ENCODE measurements around the gene RBBP6.

The RBBP6 gene

DNA sequence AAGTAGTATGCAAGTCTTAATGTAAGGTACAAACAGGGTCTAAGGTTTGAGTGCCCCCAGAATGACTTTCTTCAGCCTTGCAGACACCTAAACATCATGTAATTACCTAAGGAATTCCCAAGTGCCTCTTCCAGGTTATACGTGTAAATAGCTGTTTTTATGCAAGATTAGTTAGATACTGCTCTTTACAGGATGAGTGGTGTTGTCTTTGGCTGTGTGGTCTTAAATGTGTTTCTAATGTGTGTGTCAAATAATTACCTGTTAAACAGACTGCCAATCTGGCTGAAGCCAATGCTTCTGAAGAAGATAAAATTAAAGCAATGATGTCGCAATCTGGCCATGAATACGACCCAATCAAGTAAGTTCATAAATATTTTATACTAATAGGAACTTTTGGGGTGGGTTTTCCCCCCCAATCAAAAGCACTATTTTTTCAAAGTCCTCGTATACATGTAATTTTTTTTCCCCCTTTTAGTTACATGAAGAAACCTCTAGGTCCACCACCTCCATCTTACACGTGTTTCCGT is 16.0 kb downstream of the RBBP6 start:
- POLR2A ChIA-PET = no interaction called here
- Histone ChIP-seq H3K36me3 (ENCODE audit: control insufficient read depth in 2 of 2, insufficient read depth in 1 of 2, low read length in 2 of 2) (peaks cover 33 to 90% of the 10 kb centered on the region in 2 experiments), H3K4me3 (ENCODE audit: low read depth, low read length) (no peak overlapping the region), H3K9me3 (ENCODE audit: control insufficient read depth, insufficient read depth, low read depth, low read length) (no peaks in the 10 kb centered on the region), H3K27ac (ENCODE audit: extremely low read depth, low read depth, low read length) (no peak overlapping the region), H3K4me1 (ENCODE audit: control insufficient read depth, insufficient read depth, low read length) (peaks cover 4% of the 10 kb centered on the region; the same call in 1 of the 2 replicates)
- TF ChIP-seq, protein P1, sequence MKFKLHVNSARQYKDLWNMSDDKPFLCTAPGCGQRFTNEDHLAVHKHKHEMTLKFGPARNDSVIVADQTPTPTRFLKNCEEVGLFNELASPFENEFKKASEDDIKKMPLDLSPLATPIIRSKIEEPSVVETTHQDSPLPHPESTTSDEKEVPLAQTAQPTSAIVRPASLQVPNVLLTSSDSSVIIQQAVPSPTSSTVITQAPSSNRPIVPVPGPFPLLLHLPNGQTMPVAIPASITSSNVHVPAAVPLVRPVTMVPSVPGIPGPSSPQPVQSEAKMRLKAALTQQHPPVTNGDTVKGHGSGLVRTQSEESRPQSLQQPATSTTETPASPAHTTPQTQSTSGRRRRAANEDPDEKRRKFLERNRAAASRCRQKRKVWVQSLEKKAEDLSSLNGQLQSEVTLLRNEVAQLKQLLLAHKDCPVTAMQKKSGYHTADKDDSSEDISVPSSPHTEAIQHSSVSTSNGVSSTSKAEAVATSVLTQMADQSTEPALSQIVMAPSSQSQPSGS (tag by site-specific recombination; IDR thresholded peaks at IDR 0.05; ENCODE audit: low read depth) = no peak
- TF ChIP-seq ZNF10 (tag by site-specific recombination; IDR thresholded peaks at IDR 0.05) (no peak), ZNF335 (tag by site-specific recombination; conservative IDR thresholded peaks at IDR 0.05) (no peak), ZNF302 (tag by site-specific recombination; IDR thresholded peaks at IDR 0.05; ENCODE audit: low read depth) (no peak), SP3 (tag by site-specific recombination; IDR thresholded peaks at IDR 0.05) (no peak), SP2 (tag by site-specific recombination; IDR thresholded peaks at IDR 0.05) (no peak), ZBTB7A (tag by site-specific recombination; IDR thresholded peaks at IDR 0.05; ENCODE audit: low read depth) (no peak), YY2 (tag by site-specific recombination; IDR thresholded peaks at IDR 0.05) (no peak), ZNF292 (tag by site-specific recombination; IDR thresholded peaks at IDR 0.05; ENCODE audit: borderline replicate concordance, low read depth) (no peak)
- TF ChIP-seq, protein P2, sequence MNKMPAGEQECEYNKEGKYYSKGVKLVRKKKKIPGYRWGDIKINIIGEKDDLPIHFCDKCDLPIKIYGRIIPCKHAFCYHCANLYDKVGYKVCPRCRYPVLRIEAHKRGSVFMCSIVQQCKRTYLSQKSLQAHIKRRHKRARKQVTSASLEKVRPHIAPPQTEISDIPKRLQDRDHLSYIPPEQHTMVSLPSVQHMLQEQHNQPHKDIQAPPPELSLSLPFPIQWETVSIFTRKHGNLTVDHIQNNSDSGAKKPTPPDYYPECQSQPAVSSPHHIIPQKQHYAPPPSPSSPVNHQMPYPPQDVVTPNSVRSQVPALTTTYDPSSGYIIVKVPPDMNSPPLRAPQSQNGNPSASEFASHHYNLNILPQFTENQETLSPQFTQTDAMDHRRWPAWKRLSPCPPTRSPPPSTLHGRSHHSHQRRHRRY (tag by site-specific recombination; IDR thresholded peaks at IDR 0.05) = no peak
- TF ChIP-seq, protein P3, sequence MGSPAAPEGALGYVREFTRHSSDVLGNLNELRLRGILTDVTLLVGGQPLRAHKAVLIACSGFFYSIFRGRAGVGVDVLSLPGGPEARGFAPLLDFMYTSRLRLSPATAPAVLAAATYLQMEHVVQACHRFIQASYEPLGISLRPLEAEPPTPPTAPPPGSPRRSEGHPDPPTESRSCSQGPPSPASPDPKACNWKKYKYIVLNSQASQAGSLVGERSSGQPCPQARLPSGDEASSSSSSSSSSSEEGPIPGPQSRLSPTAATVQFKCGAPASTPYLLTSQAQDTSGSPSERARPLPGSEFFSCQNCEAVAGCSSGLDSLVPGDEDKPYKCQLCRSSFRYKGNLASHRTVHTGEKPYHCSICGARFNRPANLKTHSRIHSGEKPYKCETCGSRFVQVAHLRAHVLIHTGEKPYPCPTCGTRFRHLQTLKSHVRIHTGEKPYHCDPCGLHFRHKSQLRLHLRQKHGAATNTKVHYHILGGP (tag by site-specific recombination; IDR thresholded peaks at IDR 0.05) = no peak
- TF ChIP-seq, protein P4, sequence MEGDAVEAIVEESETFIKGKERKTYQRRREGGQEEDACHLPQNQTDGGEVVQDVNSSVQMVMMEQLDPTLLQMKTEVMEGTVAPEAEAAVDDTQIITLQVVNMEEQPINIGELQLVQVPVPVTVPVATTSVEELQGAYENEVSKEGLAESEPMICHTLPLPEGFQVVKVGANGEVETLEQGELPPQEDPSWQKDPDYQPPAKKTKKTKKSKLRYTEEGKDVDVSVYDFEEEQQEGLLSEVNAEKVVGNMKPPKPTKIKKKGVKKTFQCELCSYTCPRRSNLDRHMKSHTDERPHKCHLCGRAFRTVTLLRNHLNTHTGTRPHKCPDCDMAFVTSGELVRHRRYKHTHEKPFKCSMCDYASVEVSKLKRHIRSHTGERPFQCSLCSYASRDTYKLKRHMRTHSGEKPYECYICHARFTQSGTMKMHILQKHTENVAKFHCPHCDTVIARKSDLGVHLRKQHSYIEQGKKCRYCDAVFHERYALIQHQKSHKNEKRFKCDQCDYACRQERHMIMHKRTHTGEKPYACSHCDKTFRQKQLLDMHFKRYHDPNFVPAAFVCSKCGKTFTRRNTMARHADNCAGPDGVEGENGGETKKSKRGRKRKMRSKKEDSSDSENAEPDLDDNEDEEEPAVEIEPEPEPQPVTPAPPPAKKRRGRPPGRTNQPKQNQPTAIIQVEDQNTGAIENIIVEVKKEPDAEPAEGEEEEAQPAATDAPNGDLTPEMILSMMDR (tag by site-specific recombination; IDR thresholded peaks at IDR 0.05) = no peak
- TF ChIP-seq, protein P5, sequence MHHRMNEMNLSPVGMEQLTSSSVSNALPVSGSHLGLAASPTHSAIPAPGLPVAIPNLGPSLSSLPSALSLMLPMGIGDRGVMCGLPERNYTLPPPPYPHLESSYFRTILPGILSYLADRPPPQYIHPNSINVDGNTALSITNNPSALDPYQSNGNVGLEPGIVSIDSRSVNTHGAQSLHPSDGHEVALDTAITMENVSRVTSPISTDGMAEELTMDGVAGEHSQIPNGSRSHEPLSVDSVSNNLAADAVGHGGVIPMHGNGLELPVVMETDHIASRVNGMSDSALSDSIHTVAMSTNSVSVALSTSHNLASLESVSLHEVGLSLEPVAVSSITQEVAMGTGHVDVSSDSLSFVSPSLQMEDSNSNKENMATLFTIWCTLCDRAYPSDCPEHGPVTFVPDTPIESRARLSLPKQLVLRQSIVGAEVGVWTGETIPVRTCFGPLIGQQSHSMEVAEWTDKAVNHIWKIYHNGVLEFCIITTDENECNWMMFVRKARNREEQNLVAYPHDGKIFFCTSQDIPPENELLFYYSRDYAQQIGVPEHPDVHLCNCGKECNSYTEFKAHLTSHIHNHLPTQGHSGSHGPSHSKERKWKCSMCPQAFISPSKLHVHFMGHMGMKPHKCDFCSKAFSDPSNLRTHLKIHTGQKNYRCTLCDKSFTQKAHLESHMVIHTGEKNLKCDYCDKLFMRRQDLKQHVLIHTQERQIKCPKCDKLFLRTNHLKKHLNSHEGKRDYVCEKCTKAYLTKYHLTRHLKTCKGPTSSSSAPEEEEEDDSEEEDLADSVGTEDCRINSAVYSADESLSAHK (tag by site-specific recombination; IDR thresholded peaks at IDR 0.05) = no peak
- CTCF ChIA-PET = no interaction called here

DNA sequence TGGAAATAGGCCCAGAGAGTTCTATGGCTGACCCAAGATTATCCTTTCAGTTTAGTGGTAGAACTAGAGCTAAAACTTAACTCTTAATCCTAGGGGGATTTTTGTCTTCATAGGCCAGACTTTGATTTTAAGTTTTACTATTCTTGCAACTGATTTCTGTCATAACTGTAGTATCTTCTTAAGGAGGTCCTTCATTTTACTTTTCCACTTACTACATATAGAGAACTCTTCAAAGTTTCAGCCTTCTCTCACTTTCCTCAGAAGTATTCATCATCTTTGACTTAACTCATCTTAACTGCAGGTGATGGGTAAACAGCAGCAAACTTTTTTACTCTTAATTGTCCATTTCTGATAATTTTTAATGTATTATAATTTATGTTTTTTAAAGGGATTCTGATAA is 23.4 kb downstream of the RBBP6 start:
- H3K4me3 ChIP-seq (ENCODE audit: low read depth, low read length) = no peak overlapping the region
- ChIA-PET CTCF (interaction anchor here (0.6 to 1.2 kb wide), 2 partner anchors 42 to 521 kb away, joined by 3 read pairs; no protein-coding TSS in a partner anchor), POLR2A (no interaction called here)
- no peak overlapping the region for H3K27ac ChIP-seq (ENCODE audit: extremely low read depth, low read depth, low read length)
- no peaks in the 10 kb centered on the region for H3K4me1 ChIP-seq (ENCODE audit: control insufficient read depth, insufficient read depth, low read length)
- TF ChIP-seq ZNF670 (tag by site-specific recombination; IDR thresholded peaks at IDR 0.05; ENCODE audit: low read depth) (no peak), KLF1 (tag by site-specific recombination; IDR thresholded peaks at IDR 0.05) (no peak), ZNF624 (tag by site-specific recombination; IDR thresholded peaks at IDR 0.05) (no peak), ZNF658 (tag by site-specific recombination; IDR thresholded peaks at IDR 0.05) (no peak)
- TF ChIP-seq, protein P6, sequence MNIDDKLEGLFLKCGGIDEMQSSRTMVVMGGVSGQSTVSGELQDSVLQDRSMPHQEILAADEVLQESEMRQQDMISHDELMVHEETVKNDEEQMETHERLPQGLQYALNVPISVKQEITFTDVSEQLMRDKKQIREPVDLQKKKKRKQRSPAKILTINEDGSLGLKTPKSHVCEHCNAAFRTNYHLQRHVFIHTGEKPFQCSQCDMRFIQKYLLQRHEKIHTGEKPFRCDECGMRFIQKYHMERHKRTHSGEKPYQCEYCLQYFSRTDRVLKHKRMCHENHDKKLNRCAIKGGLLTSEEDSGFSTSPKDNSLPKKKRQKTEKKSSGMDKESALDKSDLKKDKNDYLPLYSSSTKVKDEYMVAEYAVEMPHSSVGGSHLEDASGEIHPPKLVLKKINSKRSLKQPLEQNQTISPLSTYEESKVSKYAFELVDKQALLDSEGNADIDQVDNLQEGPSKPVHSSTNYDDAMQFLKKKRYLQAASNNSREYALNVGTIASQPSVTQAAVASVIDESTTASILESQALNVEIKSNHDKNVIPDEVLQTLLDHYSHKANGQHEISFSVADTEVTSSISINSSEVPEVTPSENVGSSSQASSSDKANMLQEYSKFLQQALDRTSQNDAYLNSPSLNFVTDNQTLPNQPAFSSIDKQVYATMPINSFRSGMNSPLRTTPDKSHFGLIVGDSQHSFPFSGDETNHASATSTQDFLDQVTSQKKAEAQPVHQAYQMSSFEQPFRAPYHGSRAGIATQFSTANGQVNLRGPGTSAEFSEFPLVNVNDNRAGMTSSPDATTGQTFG (tag by site-specific recombination; IDR thresholded peaks at IDR 0.05; ENCODE audit: borderline replicate concordance) = no peak
- peaks cover 70 to 99% of the 10 kb centered on the region in 2 experiments for H3K36me3 ChIP-seq (ENCODE audit: control insufficient read depth in 2 of 2, insufficient read depth in 1 of 2, low read length in 2 of 2)
- H3K9me3 ChIP-seq (ENCODE audit: control insufficient read depth, insufficient read depth, low read depth, low read length) = no peaks in the 10 kb centered on the region

All from HEK293 (cell line).